HepG2 (cell line): ENCODE measurements around the gene UVSSA. TPM values are rescaled to one million over a fixed set of nuclear protein-coding genes. Genes with fewer than 3 reads are reported as not detected.

Source experiments
- AKAP8 ChIP-seq: sonication (generic); formaldehyde crosslinking; IDR thresholded peaks from 2 replicates; pipeline ENCODE4 v1.5.1; 2020; ENCODE audit warnings: mild to moderate bottlenecking, missing genetic modification reagents
- ASH2L ChIP-seq: fragments of 300-600, 200-600 bp; sonication (generic); IDR thresholded peaks from 2 replicates; pipeline ENCODE4 v1.7.0; 2017; ENCODE audit warnings: low read depth, mild to moderate bottlenecking, moderate library complexity, mixed read lengths, low read length; ENCODE audit not compliant: insufficient read length
- GTF3A ChIP-seq: sonication (generic); formaldehyde crosslinking; conservative IDR thresholded peaks from 2 replicates; pipeline ENCODE4 v1.4.0; 2020; ENCODE audit warnings: mild to moderate bottlenecking, missing genetic modification reagents
- MXD4 ChIP-seq: IDR thresholded peaks from 2 replicates; pipeline ENCODE4 v1.6.1; 2016; ENCODE audit warnings: mild to moderate bottlenecking, missing biosample characterization, missing genetic modification reagents
- SKI ChIP-seq: fragments of 450-650 bp; IDR thresholded peaks from one replicate; pipeline ENCODE4 v1.6.1; 2018; ENCODE audit warnings: mild to moderate bottlenecking; ENCODE audit not compliant: partially characterized antibody
- SNRNP70 ChIP-seq: fragments of 200-400 bp; formaldehyde crosslinking; IDR thresholded peaks from 2 replicates; pipeline ENCODE4 v1.6.1; 2017; ENCODE audit warnings: mild to moderate bottlenecking, low read depth, low read length, moderate library complexity
- TSC22D2 ChIP-seq: sonication (generic); formaldehyde crosslinking; IDR thresholded peaks from 2 replicates; pipeline ENCODE4 v1.5.1; 2020; ENCODE audit warnings: missing genetic modification reagents, mild to moderate bottlenecking, borderline replicate concordance
- ZBTB8A ChIP-seq: sonication (generic); formaldehyde crosslinking; IDR thresholded peaks from 2 replicates; pipeline ENCODE4 v1.4.0; 2020; ENCODE audit warnings: mild to moderate bottlenecking, low read depth, missing genetic modification reagents, borderline replicate concordance
- ZFP62 ChIP-seq: sonication (generic); formaldehyde crosslinking; IDR thresholded peaks from 2 replicates; pipeline ENCODE4 v1.4.0; 2020; ENCODE audit warnings: missing genetic modification reagents
- ZNF75D ChIP-seq: sonication (generic); formaldehyde crosslinking; IDR thresholded peaks from 2 replicates; pipeline ENCODE4 v1.8.1; 2023; ENCODE audit warnings: missing genetic modification reagents, mild to moderate bottlenecking, borderline replicate concordance
- polyA plus RNA-seq, 8 experiments: library from polyadenylated mRNA; depleted of rRNA in 3 of 8; stranded (reverse) in 7 of 8; unstranded in 1 of 8; fragments of >200 nt; fragmentation: Illumina TruSeq in 4 of 8; extraction: Trizol in 4 of 8; gene quantifications; 2 replicates each; pipeline versions ENCODE4 v1.2.1 to v1.2.3, GENCODE V29; 2011 to 2016; ENCODE audit warnings: low read depth in 4 of 8, missing spikeins in 1 of 8, mixed read lengths in 1 of 8; ENCODE audit not compliant: insufficient read depth in 1 of 8
- total RNA-seq, 5 experiments: library from RNA; depleted of rRNA; stranded (reverse); fragments of >200 nt; fragmentation: Illumina TruSeq; extraction: Trizol; gene quantifications; 2 replicates each; pipeline ENCODE4 v1.2.3, GENCODE V29; 2016; ENCODE audit warnings: low read depth in 1 of 5
- TF ChIP-seq, protein P1 (sequence below), 2 experiments: fragments of 450-650 bp in 1 of 2; sonication (generic) in 1 of 2; formaldehyde crosslinking in 1 of 2; IDR thresholded peaks; 2 replicates each; pipeline versions ENCODE4 v1.6.1 to v1.8.0; 2016 to 2022; ENCODE audit warnings: antibody characterized with exemption in 1 of 2, mild to moderate bottlenecking in 1 of 2, missing genetic modification reagents in 1 of 2
- TF ChIP-seq, protein P2 (sequence below): sonication (generic); formaldehyde crosslinking; IDR thresholded peaks from 2 replicates; pipeline ENCODE4 v1.4.0; 2020; ENCODE audit warnings: missing genetic modification reagents
- TF ChIP-seq, protein P3 (sequence below): sonication (generic); formaldehyde crosslinking; conservative IDR thresholded peaks from 2 replicates; pipeline ENCODE4 v1.4.0; 2020; ENCODE audit warnings: missing genetic modification reagents
- TF ChIP-seq, protein P4 (sequence below): sonication (generic); formaldehyde crosslinking; IDR thresholded peaks from 2 replicates; pipeline ENCODE4 v1.8.1; 2023; ENCODE audit warnings: mild to moderate bottlenecking, inconsistent platforms, moderate library complexity, missing genetic modification reagents, borderline replicate concordance

The UVSSA gene
- total and polyA plus RNA-seq, 2 of the 13 experiments (the other 11 are each of a cell fraction or from before 2014, with no cell fraction given), result 4.6 to 8.4 TPM

DNA sequence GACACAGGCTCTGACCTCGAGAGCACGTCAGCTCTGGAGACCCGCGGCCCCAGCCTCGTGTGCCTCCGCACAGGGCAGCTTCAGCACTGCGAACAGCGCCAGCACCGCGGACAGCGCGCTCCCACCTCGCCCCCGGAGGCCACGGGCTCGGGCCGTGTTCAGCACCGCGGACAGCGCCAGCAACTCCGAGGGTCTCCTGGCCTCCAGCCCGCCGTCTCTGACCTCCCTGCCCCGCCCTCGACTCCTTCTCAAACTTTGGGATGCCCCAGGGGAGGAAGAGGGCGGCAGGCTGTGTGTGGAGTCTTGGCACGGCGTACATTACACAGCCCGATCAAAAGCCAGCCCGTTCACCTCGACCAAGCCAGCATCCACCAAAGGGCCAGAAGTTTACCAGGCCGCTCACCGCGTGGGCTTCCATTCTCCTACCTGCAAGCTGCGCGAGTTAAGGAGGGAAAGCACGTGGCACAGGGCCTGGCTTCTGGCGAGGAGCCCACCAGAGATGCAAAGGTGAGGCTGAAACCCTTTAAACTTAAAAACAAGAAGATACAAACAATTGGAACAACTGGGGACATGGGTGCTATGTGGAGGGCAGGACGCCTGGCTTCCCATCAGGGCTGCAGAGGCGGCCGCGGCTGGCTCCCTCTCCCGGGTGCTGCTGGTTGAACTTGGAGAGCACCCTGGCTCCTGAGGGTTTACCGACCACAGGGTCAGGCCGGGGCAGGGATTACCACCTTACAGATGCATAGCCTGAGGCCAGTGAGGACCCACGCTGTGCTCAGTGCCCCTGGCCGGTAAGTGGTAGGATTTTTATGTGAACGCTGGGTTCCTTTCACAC lies 63.7 kb downstream of the UVSSA start (continued):
- TF ChIP-seq, protein P1, sequence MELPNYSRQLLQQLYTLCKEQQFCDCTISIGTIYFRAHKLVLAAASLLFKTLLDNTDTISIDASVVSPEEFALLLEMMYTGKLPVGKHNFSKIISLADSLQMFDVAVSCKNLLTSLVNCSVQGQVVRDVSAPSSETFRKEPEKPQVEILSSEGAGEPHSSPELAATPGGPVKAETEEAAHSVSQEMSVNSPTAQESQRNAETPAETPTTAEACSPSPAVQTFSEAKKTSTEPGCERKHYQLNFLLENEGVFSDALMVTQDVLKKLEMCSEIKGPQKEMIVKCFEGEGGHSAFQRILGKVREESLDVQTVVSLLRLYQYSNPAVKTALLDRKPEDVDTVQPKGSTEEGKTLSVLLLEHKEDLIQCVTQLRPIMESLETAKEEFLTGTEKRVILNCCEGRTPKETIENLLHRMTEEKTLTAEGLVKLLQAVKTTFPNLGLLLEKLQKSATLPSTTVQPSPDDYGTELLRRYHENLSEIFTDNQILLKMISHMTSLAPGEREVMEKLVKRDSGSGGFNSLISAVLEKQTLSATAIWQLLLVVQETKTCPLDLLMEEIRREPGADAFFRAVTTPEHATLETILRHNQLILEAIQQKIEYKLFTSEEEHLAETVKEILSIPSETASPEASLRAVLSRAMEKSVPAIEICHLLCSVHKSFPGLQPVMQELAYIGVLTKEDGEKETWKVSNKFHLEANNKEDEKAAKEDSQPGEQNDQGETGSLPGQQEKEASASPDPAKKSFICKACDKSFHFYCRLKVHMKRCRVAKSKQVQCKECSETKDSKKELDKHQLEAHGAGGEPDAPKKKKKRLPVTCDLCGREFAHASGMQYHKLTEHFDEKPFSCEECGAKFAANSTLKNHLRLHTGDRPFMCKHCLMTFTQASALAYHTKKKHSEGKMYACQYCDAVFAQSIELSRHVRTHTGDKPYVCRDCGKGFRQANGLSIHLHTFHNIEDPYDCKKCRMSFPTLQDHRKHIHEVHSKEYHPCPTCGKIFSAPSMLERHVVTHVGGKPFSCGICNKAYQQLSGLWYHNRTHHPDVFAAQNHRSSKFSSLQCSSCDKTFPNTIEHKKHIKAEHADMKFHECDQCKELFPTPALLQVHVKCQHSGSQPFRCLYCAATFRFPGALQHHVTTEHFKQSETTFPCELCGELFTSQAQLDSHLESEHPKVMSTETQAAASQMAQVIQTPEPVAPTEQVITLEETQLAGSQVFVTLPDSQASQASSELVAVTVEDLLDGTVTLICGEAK (IDR thresholded peaks at IDR 0.05), result no peak
- TF ChIP-seq, protein P1 (CRISPR knock-in tag; IDR thresholded peaks at IDR 0.05), result peak; percentile 98
- TF ChIP-seq MXD4 (CRISPR knock-in tag) (peak; percentile 100), TSC22D2 (CRISPR knock-in tag) (peak; percentile 100), ZFP62 (no peak), AKAP8 (CRISPR knock-in tag) (peak; percentile 100), SNRNP70 (no peak), ZBTB8A (CRISPR knock-in tag) (peak; percentile 99), ZNF75D (CRISPR knock-in tag) (peak; percentile 100), GTF3A (peak; percentile 95; the same call in 1 of the 2 replicates), ASH2L (no peak), SKI (no peak)
- TF ChIP-seq, protein P2, sequence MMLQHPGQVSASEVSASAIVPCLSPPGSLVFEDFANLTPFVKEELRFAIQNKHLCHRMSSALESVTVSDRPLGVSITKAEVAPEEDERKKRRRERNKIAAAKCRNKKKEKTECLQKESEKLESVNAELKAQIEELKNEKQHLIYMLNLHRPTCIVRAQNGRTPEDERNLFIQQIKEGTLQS, result peak; percentile 100
- TF ChIP-seq, protein P3, sequence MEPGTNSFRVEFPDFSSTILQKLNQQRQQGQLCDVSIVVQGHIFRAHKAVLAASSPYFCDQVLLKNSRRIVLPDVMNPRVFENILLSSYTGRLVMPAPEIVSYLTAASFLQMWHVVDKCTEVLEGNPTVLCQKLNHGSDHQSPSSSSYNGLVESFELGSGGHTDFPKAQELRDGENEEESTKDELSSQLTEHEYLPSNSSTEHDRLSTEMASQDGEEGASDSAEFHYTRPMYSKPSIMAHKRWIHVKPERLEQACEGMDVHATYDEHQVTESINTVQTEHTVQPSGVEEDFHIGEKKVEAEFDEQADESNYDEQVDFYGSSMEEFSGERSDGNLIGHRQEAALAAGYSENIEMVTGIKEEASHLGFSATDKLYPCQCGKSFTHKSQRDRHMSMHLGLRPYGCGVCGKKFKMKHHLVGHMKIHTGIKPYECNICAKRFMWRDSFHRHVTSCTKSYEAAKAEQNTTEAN (CRISPR knock-in tag), result peak; percentile 100
- TF ChIP-seq, protein P4, sequence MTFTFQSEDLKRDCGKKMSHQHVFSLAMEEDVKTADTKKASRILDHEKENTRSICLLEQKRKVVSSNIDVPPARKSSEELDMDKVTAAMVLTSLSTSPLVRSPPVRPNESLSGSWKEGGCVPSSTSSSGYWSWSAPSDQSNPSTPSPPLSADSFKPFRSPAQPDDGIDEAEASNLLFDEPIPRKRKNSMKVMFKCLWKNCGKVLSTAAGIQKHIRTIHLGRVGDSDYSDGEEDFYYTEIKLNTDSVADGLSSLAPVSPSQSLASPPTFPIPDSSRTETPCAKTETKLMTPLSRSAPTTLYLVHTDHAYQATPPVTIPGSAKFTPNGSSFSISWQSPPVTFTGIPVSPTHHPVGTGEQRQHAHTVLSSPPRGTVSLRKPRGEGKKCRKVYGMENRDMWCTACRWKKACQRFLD (CRISPR knock-in tag), result peak; percentile 100
